ENCODE results near the gene CCDC197. TPM values are rescaled to one million over a fixed set of nuclear protein-coding genes. Genes with fewer than 3 reads are reported as not detected.

CCDC197 gene
- total RNA-seq, 1 experiment from 2014 or later = not detected

DNA sequence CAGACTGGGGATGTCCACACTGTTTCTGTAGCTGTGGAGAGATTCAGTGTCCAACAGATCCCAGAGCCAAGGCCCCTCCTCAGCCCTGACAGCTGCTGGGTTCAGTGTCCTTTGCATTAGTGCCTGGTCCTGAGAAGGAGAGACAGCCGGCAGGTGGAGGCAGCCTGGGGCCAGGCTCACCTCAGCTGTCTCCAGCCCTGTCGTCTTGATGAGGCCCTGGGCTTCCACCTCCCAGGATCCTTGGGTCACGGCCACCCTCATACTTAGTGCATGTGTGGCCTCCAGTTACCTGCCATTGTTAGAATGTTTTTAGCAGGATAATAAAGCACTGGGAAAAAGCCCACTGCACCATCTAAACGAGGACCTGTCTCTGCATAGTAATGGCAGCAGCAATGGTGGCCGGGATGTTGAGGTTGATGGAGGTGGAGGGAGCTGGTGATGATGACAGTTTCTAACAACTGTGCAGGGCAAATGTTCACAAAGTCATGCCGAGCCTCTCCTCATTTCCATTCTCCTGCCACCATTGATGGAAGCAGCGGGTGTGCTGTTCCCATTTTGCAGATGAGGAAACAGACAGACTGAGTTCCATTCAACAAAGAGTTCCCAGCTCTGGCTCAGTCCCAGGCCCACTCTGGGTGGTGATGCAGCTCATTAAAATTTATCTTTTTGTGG is 38.4 kb upstream of the CCDC197 start:
- H3K4me2 ChIP-seq (ENCODE audit: insufficient read depth, insufficient read length, low read length) = no peak overlapping the region
- H3K18ac ChIP-seq (ENCODE audit: insufficient read length, low read depth, low read length) = peak overlapping the region; percentile 19
- no peak overlapping the region for H3K4ac ChIP-seq (ENCODE audit: low read depth, low read length)
- H2AK5ac ChIP-seq (ENCODE audit: insufficient read length, low read length) = no peak overlapping the region
- no CpG with 5 or more reads among the region's 7 CpGs for WGBS (ENCODE audit: extremely low coverage, insufficient read length, low lambda C conversion rate)
- H2BK120ac ChIP-seq (ENCODE audit: low read depth, low read length, poor library complexity, severe bottlenecking) = no peak overlapping the region
- H3K79me1 ChIP-seq (ENCODE audit: insufficient read depth, low read depth, low read length, poor library complexity, severe bottlenecking) = no peaks in the 10 kb centered on the region
- no peak overlapping the region for H4K5ac ChIP-seq (ENCODE audit: insufficient read length, low read depth, low read length)
- TF ChIP-seq, protein P1, sequence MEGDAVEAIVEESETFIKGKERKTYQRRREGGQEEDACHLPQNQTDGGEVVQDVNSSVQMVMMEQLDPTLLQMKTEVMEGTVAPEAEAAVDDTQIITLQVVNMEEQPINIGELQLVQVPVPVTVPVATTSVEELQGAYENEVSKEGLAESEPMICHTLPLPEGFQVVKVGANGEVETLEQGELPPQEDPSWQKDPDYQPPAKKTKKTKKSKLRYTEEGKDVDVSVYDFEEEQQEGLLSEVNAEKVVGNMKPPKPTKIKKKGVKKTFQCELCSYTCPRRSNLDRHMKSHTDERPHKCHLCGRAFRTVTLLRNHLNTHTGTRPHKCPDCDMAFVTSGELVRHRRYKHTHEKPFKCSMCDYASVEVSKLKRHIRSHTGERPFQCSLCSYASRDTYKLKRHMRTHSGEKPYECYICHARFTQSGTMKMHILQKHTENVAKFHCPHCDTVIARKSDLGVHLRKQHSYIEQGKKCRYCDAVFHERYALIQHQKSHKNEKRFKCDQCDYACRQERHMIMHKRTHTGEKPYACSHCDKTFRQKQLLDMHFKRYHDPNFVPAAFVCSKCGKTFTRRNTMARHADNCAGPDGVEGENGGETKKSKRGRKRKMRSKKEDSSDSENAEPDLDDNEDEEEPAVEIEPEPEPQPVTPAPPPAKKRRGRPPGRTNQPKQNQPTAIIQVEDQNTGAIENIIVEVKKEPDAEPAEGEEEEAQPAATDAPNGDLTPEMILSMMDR (conservative IDR thresholded peaks at IDR 0.05) = no peak
- Mint-ChIP-seq H3K4me3 (no peak overlapping the region; a peak in 1 of 5 replicates), H3K9me3 (no peaks in the 10 kb centered on the region; a peak in 1 of 5 replicates), H3K27me3 (ENCODE audit: low read depth) (no peaks in the 10 kb centered on the region; the same call in 1 of the 2 replicates), H3K36me3 (ENCODE audit: insufficient read depth in 1 of 3, low read depth in 3 of 3) (no peaks in the 10 kb centered on the region), H3K27ac (peak overlapping the region in 1 of 3 experiments; percentile 91; a peak in 1 of 7 replicates), H3K4me1 (peaks cover 30 to 35% of the 10 kb centered on the region in 2 experiments)
- no peak overlapping the region for H2BK12ac ChIP-seq (ENCODE audit: insufficient read length, low read depth, low read length)
- DNase-seq = no peak
- no peak overlapping the region for H3T11ph ChIP-seq (ENCODE audit: low read length)
- H3K4me1 ChIP-seq (ENCODE audit: insufficient read depth, low read length) = no peaks in the 10 kb centered on the region; the same call in 1 of the 2 replicates
- H4K91ac ChIP-seq (ENCODE audit: insufficient read length, low read depth, low read length) = no peak overlapping the region
- H4K8ac ChIP-seq (replicated peaks; ENCODE audit: insufficient read length, low read depth, low read length) = no peak overlapping the region
- no peaks in the 10 kb centered on the region for H4K20me1 ChIP-seq (ENCODE audit: control insufficient read depth, insufficient read depth, insufficient read length)
- H2BK20ac ChIP-seq (ENCODE audit: low read depth, low read length, poor library complexity, severe bottlenecking) = no peak overlapping the region
- no peak overlapping the region for H3K27ac ChIP-seq (ENCODE audit: insufficient read length, low read depth, low read length)
- no peaks in the 10 kb centered on the region for H3K23me2 ChIP-seq (ENCODE audit: insufficient read length, low read depth, low read length, poor library complexity, severe bottlenecking)
- H3K14ac ChIP-seq (ENCODE audit: insufficient read depth, low read length) = no peak overlapping the region; the same call in 1 of the 2 replicates
- no peak overlapping the region for H2BK5ac ChIP-seq (ENCODE audit: insufficient read length, low read length)
- no peaks in the 10 kb centered on the region for H3K27me3 ChIP-seq (ENCODE audit: insufficient read depth, low read length)
- H3K56ac ChIP-seq (ENCODE audit: insufficient read length, low read depth, low read length) = no peak overlapping the region
- H3K23ac ChIP-seq (ENCODE audit: insufficient read length, low read depth, low read length) = no peak overlapping the region
- no peak overlapping the region for H2AFZ ChIP-seq (ENCODE audit: low read length)
- no peaks in the 10 kb centered on the region for H3K79me2 ChIP-seq (ENCODE audit: insufficient read depth, low read length)
- H3K9ac ChIP-seq (ENCODE audit: extremely low read depth, insufficient read length, low read length) = no peak overlapping the region
- no peak overlapping the region for H2BK15ac ChIP-seq (ENCODE audit: low read depth, low read length)
- H3K9me3 ChIP-seq (ENCODE audit: control insufficient read depth, low read depth, low read length) = no peaks in the 10 kb centered on the region

Measured in H9 (cell line).